Pons (tissue), 1 donor: ENCODE results near the gene TMC1.
"Not testable (repeated sequence)": the region's sequence is repeated elsewhere in the genome, so short reads cannot be mapped to it uniquely, and the experiment has no call there.

ENCODE experiments used
- DNase-seq: peaks from one replicate; pipeline ENCODE4 v3.0.0-alpha.2; 2016; ENCODE audit warnings: low spot score

TMC1 gene

GRCh38 chr9:72818385-72818784, 297.0 kb downstream of the TMC1 start:
- no peak for DNase-seq

GRCh38 chr9:72823971-72824370, 302.6 kb downstream of the TMC1 start:
- DNase-seq: no peak

- DNase-seq: no peak
Measured at GRCh38 chr9:72826996-72827949, 305.9 kb downstream of the TMC1 start.

- no peak for DNase-seq
Measured at GRCh38 chr9:72827950-72828731, 306.7 kb downstream of the TMC1 start.

- no peak for DNase-seq
Measured at GRCh38 chr9:72834994-72835393, 313.6 kb downstream of the TMC1 start.

- DNase-seq: no peak
Measured at GRCh38 chr9:72836790-72837189, 315.4 kb downstream of the TMC1 start.

GRCh38 chr9:72839085-72839484, 317.7 kb downstream of the TMC1 start:
- no peak for DNase-seq

GRCh38 chr9:72843520-72844439, 322.4 kb downstream of the TMC1 start:
- no peak for DNase-seq

- no peak for DNase-seq
Measured at GRCh38 chr9:72844440-72844768, 323.0 kb downstream of the TMC1 start.

- not testable (repeated sequence) for DNase-seq
Measured at GRCh38 chr9:72845052-72845451, 323.6 kb downstream of the TMC1 start.

- not testable (repeated sequence) for DNase-seq
Measured at GRCh38 chr9:72850209-72850608, 328.8 kb downstream of the TMC1 start.

GRCh38 chr9:72855321-72855720, 333.9 kb downstream of the TMC1 start:
- no peak for DNase-seq

GRCh38 chr9:72855890-72856523, 334.6 kb downstream of the TMC1 start:
- DNase-seq: no peak

- DNase-seq: peak; percentile 71
Measured at GRCh38 chr9:72856972-72857623, 335.7 kb downstream of the TMC1 start.

- DNase-seq: no peak
Measured at GRCh38 chr9:72857624-72857996, 336.2 kb downstream of the TMC1 start.

- DNase-seq: no peak
Measured at GRCh38 chr9:72858089-72858912, 336.9 kb downstream of the TMC1 start.

- not testable (repeated sequence) for DNase-seq
Measured at GRCh38 chr9:72862788-72863187, 341.4 kb downstream of the TMC1 start.

- DNase-seq: no peak
Measured at GRCh38 chr9:72863456-72864094, 342.2 kb downstream of the TMC1 start.

- no peak for DNase-seq
Measured at GRCh38 chr9:72864327-72864726, 342.9 kb downstream of the TMC1 start.

GRCh38 chr9:72871685-72872084, 350.3 kb downstream of the TMC1 start:
- no peak for DNase-seq
